Peyer's patch (tissue), 4 donors: ENCODE results near the gene TMC7.

ENCODE experiments used
- POLR2A ChIP-seq, 2 donors: fragments of 450-650 bp; IDR thresholded peaks; one replicate each; pipeline ENCODE4 v1.5.1; 2017; ENCODE audit warnings: antibody characterized with exemption in 2 of 2, mild to moderate bottlenecking in 2 of 2, moderate library complexity in 2 of 2
- TF ChIP-seq, protein P1 (sequence below), 6 experiments: fragments of 450-650 bp in 4 of 6; fragments of 200-600 bp in 2 of 6; sonication (generic) in 1 of 6; IDR thresholded peaks; one replicate each; pipeline ENCODE4 v1.5.1; 2017 to 2019; ENCODE audit warnings: antibody characterized with exemption in 6 of 6, mild to moderate bottlenecking in 3 of 6, moderate library complexity in 1 of 6

- TF ChIP-seq, protein P1, sequence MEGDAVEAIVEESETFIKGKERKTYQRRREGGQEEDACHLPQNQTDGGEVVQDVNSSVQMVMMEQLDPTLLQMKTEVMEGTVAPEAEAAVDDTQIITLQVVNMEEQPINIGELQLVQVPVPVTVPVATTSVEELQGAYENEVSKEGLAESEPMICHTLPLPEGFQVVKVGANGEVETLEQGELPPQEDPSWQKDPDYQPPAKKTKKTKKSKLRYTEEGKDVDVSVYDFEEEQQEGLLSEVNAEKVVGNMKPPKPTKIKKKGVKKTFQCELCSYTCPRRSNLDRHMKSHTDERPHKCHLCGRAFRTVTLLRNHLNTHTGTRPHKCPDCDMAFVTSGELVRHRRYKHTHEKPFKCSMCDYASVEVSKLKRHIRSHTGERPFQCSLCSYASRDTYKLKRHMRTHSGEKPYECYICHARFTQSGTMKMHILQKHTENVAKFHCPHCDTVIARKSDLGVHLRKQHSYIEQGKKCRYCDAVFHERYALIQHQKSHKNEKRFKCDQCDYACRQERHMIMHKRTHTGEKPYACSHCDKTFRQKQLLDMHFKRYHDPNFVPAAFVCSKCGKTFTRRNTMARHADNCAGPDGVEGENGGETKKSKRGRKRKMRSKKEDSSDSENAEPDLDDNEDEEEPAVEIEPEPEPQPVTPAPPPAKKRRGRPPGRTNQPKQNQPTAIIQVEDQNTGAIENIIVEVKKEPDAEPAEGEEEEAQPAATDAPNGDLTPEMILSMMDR (IDR thresholded peaks at IDR 0.05) = peak; percentile 84 to 99 (median 99)
- TF ChIP-seq POLR2A (IDR thresholded peaks at IDR 0.05) = no peak
These were observed 102.8 kb downstream of the TMC7 start for GRCh38 chr16:19086322-19087199.
